ENCODE measurements around the gene POLR1H. TPM values are rescaled to one million over a fixed set of nuclear protein-coding genes. Genes with fewer than 3 reads are reported as not detected.

POLR1H gene
- total RNA-seq, 2 donors from 2014 or later: 33.2 to 38.4 TPM

GRCh38 chr6:30041221-30041620 is 19.8 kb upstream of the POLR1H start:
- no peak overlapping the region for H3K9ac ChIP-seq (ENCODE audit: low read depth in 2 of 2, low read length in 2 of 2)
- no peaks in the 10 kb centered on the region for H3K4me1 ChIP-seq
- no peak for TF ChIP-seq CTCF (IDR thresholded peaks at IDR 0.05)

GRCh38 chr6:30041821-30042220 is 19.2 kb upstream of the POLR1H start:
- H3K36me3 ChIP-seq: no peaks in the 10 kb centered on the region
- no peaks in the 10 kb centered on the region for H3K4me1 ChIP-seq
- no peak for TF ChIP-seq CTCF (IDR thresholded peaks at IDR 0.05)
- H3K4me3 ChIP-seq: no peak overlapping the region
- H3K27ac ChIP-seq: no peak overlapping the region
- no peak overlapping the region for H3K9ac ChIP-seq (ENCODE audit: low read depth in 2 of 2, low read length in 2 of 2)
- H3K27me3 ChIP-seq: no peaks in the 10 kb centered on the region
- no peaks in the 10 kb centered on the region for H3K9me3 ChIP-seq
- no peak for DNase-seq
- intact Hi-C loops (cut with DNase I): no loop called here

More at GRCh38 chr6:30041221-30041620, 19.8 kb upstream of the POLR1H start:
- DNase-seq: no peak
- Histone ChIP-seq H3K27ac (no peak overlapping the region), H3K36me3 (no peaks in the 10 kb centered on the region), H3K4me3 (no peak overlapping the region), H3K27me3 (no peaks in the 10 kb centered on the region), H3K9me3 (no peaks in the 10 kb centered on the region)
- intact Hi-C loops (cut with DNase I): no loop called here

- Histone ChIP-seq H3K9ac (ENCODE audit: low read depth in 2 of 2, low read length in 2 of 2) (no peak overlapping the region), H3K4me3 (no peak overlapping the region), H3K36me3 (no peaks in the 10 kb centered on the region), H3K27ac (no peak overlapping the region), H3K9me3 (no peaks in the 10 kb centered on the region), H3K4me1 (no peaks in the 10 kb centered on the region), H3K27me3 (no peaks in the 10 kb centered on the region)
- TF ChIP-seq CTCF (IDR thresholded peaks at IDR 0.05): no peak
- no peak for DNase-seq
- intact Hi-C loops (cut with DNase I): no loop called here
Measured at GRCh38 chr6:30042476-30042875, 18.6 kb upstream of the POLR1H start.

- no peaks in the 10 kb centered on the region for H3K4me1 ChIP-seq
- intact Hi-C loops (cut with DNase I): no loop called here
Measured at GRCh38 chr6:30042914-30043313, 18.2 kb upstream of the POLR1H start.

GRCh38 chr6:30043744-30044143 is 17.3 kb upstream of the POLR1H start:
- no peak overlapping the region for H3K4me3 ChIP-seq
- DNase-seq: no peak

More at GRCh38 chr6:30042914-30043313, 18.2 kb upstream of the POLR1H start:
- no peaks in the 10 kb centered on the region for H3K9me3 ChIP-seq
- no peak overlapping the region for H3K4me3 ChIP-seq
- H3K27me3 ChIP-seq: no peaks in the 10 kb centered on the region
- TF ChIP-seq CTCF (IDR thresholded peaks at IDR 0.05): no peak
- H3K36me3 ChIP-seq: no peaks in the 10 kb centered on the region
- no peak for DNase-seq
- no peak overlapping the region for H3K27ac ChIP-seq
- no peak overlapping the region for H3K9ac ChIP-seq (ENCODE audit: low read depth in 2 of 2, low read length in 2 of 2)

More at GRCh38 chr6:30043744-30044143, 17.3 kb upstream of the POLR1H start:
- no peak for TF ChIP-seq CTCF (IDR thresholded peaks at IDR 0.05)
- H3K4me1 ChIP-seq: no peaks in the 10 kb centered on the region
- H3K27me3 ChIP-seq: no peaks in the 10 kb centered on the region
- no peak overlapping the region for H3K27ac ChIP-seq
- intact Hi-C loops (cut with DNase I): no loop called here
- no peaks in the 10 kb centered on the region for H3K9me3 ChIP-seq
- no peak overlapping the region for H3K9ac ChIP-seq (ENCODE audit: low read depth in 2 of 2, low read length in 2 of 2)
- H3K36me3 ChIP-seq: no peaks in the 10 kb centered on the region
